GM12874 (cell line): ENCODE results near the gene TMEM272.

Experiments
- TF ChIP-seq, protein P1 (sequence below): IDR thresholded peaks from 2 replicates; pipeline ENCODE4 v1.5.1; 2011; ENCODE audit warnings: low read depth, mild to moderate bottlenecking, control low read depth, low read length, moderate library complexity; ENCODE audit not compliant: insufficient read depth

The TMEM272 gene, protein sequence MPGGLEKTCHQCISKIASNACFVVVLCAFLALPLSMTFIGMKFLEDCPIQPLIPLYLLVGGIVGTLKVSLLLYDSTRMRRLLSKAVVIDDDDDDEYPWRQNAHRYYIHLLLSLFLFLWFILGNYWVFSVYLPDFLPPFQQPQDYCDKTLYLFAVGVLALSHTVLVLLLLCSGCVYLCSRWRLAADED

DNA sequence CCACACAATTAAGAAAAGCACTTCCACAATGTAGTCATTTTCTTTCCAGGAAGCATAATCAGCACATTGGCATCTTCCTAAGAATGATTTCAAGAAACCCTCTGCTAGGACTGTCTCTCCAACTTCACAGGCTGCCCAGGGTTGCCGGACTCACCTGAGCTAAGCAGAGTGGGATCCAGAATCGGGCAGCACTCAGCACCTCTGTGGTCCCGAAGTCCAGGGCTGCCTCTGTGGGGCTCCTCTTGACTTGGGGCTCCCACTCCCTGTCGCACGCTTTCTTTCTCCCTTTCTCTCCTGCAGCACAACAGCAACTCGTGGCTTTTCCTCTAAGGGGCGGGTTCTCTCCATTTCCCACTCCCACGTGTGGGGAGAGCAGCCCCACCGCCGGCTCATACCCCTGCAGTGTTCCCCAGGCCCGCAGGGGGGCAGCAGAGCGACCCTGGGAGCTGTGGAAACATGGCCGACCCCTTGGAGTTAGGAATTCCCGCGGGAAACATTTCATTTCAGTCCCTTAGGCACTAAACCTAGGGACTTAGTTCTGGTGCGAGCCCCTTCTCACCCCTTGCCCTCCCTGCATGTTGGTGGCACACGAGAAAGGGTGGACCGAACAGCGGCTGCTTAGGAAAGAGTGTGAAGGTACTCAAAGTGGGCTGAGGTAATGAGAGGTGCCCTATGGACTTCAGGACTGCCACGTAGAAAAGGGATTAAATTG lies at the start of gene TMEM272:
TSS of gene TMEM272 (minus strand) at position 316 of the 712 bp plus-strand sequence. CDS start 6,647 bp downstream, outside the sequence.
- TF ChIP-seq, protein P1, sequence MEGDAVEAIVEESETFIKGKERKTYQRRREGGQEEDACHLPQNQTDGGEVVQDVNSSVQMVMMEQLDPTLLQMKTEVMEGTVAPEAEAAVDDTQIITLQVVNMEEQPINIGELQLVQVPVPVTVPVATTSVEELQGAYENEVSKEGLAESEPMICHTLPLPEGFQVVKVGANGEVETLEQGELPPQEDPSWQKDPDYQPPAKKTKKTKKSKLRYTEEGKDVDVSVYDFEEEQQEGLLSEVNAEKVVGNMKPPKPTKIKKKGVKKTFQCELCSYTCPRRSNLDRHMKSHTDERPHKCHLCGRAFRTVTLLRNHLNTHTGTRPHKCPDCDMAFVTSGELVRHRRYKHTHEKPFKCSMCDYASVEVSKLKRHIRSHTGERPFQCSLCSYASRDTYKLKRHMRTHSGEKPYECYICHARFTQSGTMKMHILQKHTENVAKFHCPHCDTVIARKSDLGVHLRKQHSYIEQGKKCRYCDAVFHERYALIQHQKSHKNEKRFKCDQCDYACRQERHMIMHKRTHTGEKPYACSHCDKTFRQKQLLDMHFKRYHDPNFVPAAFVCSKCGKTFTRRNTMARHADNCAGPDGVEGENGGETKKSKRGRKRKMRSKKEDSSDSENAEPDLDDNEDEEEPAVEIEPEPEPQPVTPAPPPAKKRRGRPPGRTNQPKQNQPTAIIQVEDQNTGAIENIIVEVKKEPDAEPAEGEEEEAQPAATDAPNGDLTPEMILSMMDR = peak; percentile 90

DNA sequence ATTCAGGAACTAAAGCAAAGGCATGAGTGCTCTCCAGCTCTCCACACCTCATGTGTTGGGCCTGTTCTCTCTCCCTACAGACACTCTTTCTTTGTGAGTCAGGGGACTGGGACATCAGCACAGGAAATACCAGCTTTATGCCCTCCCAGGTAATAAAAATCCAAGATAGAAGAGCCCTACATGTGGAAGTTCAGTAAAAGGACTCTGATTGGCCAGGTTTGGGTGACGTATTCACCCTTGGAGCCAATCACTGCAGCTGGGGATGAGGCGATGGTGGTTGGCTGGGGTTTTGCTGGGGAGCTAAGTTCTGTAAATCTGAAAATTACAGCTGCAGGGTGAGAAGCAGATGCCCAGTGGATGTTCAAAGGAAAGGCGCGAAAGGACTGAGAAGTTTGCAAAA lies 49.3 kb upstream of the TMEM272 start:
- TF ChIP-seq, protein P1 = no peak

DNA sequence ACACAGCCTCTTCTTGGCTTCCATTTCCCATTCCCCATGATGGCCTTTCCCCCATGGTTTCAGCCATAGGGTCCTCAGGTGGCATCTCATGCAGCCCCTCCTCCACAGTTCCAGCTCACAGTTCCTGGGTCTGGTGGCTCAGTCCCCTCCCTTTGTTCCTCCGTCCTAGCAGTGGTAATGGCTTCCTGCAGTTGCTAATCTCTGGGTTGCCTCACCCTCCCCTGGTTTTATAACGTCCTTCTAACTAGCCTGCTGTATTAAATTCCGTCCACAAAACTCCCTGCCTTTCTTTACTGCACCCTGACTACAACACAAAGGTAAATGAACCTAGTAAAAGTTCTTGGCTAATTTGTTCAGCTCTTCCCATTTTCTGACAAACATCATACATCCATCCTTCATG lies 47.7 kb upstream of the TMEM272 start:
- TF ChIP-seq, protein P1 = no peak

DNA sequence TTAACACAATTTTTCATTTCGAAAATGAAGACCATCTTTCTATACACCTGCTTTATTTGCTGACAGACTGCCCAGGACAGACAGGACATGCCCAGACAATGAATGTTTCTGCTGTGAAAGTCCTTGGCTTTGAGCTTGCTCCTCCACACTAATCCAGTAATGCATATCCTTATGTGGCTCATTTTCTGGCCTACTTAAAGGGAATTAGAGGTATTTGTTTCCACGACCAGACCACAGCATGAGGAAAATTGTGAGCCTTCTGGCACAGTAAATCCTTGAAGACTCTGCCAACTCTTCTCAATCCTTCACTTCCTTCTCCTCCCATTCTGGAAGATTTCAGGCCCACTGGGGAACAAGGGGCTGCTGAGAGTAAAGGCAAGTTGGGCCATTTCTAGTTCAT lies 42.5 kb upstream of the TMEM272 start:
- TF ChIP-seq, protein P1 = no peak

DNA sequence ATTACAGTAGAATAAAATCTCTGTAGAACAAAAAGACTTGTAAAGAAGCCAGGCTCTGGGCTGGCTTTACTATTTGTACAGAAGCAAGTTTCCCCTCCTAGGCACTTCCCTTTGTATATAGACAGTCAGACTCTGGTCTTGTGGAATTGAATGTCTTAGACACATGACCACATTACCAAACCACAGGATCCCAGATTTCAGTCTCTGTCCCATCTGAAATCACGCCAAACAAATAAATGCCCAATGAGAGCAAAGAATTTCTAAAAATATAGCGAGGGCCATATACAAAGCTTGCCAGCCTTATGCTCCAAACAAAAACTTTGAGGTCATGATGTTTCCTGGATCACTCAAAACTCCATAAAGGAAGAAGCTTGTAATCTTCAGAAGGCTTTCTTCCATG lies 40.7 kb upstream of the TMEM272 start:
- TF ChIP-seq, protein P1 = no peak

DNA sequence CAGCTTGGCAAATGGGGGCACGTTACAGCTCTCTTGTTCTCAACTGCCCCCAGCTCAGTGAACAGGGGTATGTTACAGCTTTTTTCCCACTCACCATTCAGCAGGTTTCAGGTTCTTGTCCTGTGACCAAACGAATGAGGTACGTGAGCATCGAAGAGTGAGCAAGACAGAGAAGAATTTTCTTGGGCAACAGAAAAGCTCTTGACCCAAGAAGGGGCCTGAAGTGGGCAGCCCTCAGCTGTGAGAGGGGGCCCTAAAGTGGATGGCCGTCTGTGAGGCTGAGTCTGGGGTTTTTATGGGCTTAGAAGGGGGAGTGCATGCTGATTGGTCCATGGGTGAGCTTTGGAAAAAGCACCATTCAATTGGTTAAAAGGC lies 38.2 kb upstream of the TMEM272 start:
- TF ChIP-seq, protein P1 = no peak

DNA sequence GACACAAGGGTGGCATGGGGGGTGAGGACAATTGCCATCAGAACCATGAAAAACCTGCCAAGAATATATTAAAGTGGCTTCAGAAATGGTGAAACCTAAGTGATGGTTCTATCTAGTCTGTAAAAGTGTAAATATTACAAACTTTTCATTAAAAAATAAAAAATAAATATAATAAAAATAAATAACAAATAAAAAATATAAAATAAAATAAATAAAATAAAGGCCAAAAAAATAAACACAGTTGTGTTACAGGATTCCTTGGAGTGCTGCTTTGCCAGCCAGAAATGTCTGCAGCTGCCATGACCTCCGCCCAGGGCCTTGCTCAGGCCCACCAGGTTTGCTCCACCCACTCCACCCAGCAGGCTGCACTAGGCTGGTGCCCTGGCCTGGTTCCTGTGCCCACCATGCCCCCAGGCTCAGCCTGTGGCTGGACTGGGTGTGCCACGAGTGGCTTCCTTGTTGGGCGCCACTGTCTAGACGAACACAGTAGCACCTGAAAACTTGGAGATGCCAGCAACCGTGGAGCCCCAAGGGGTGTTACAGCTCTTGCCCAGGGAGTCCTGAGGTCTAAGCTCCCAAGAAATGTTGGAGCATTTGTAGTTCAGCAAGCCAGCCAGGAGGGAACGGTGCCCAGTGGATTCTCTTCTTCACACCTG lies 37.7 kb upstream of the TMEM272 start:
- TF ChIP-seq, protein P1 = no peak
